ENCODE measurements around the gene NSF.

The NSF gene

GRCh38 chr17:46719891-46720290 lies 129.4 kb downstream of the NSF start:
- no peak for DNase-seq (ENCODE audit: low read depth)

GRCh38 chr17:46720408-46720807 lies 129.9 kb downstream of the NSF start:
- no peak for DNase-seq (ENCODE audit: low read depth)

DNA sequence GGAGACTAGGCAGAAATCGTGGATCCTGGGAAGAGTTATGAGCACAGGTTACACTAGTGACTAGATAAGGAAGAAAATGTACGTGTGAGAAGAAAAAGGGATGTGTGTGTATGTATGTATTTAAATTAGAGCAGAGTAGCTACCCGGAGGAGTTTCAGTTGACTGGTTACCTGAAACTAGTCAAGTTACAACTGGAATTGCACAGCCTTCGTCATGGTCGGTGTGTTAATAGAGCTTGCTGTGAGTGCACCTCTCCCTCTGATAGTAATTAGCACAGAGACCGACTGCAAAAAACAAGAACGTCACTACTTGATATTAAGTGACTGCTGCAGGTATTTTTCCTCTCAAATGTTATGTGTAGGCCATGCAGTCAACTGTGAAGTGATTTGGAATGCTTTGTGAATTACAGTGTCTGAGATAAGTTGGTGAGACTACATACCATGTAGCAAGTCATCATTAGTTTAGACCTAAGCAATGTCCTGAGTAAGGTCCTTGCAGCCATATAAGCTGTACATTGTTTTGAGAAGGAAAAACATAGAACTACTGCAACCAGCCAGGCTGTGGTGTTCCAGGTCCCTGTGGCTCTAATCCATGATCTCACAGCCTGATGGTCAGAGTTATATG lies 132.3 kb downstream of the NSF start:
- no peak for DNase-seq (ENCODE audit: low read depth)

GRCh38 chr17:46726206-46726605 lies 135.7 kb downstream of the NSF start:
- DNase-seq (ENCODE audit: low read depth): no peak

GRCh38 chr17:46727572-46728348 lies 137.3 kb downstream of the NSF start:
- no peak for DNase-seq (ENCODE audit: low read depth)

GRCh38 chr17:46730026-46730425 lies 139.6 kb downstream of the NSF start:
- DNase-seq (ENCODE audit: low read depth): no peak

DNA sequence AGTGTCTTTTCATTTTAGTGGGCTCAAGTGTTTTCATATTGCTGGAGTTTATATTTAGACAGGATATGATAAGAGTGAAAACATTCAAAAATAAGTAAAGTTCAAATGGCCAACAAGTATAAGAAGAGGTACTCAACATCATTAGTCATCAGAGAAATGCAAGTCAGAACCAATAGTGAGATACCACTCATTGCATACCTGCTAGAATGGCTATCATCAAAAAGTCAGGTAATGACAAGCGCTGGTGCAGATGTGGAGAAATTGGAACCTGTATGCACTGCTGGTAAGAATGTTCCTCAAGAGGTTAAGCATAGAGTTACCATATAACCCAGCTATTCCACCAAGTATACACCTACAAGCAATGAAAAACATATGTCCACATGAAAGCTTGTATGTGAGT lies 140.2 kb downstream of the NSF start:
- DNase-seq (ENCODE audit: low read depth): no peak

- DNase-seq (ENCODE audit: low read depth): no peak
Observed at GRCh38 chr17:46732160-46732559, 141.7 kb downstream of the NSF start.

GRCh38 chr17:46732754-46733398 lies 142.4 kb downstream of the NSF start:
- no peak for DNase-seq (ENCODE audit: low read depth)

DNA sequence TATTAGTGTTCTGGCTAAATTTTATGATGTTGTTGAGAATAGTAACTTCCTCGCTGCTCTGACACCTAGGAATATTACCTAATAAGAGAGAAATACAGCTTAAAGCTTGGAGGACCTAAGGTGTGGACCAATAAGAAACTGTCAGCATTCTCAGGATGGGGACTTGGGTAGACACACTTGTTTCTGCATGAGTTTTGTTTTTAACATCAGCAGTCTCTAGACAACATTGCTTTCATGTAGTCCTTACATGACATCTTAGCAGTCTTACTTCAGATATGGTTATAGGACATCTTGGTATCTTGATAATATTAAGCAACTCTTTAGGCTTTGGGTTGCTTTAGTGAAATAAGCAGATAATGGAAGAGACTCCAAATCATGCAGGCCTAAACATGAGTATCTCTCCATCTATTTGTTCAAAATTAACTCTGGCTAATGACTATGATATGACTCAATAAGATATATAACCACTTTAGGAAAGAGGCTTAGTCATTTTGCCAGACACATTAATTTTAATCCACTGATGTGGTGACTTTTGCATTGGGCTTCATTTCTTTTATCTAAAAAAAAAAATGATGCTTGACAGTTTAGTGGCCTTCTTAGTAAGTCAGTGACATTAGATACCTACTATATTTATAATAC lies 143.5 kb downstream of the NSF start:
- no peak for DNase-seq (ENCODE audit: low read depth)

DNA sequence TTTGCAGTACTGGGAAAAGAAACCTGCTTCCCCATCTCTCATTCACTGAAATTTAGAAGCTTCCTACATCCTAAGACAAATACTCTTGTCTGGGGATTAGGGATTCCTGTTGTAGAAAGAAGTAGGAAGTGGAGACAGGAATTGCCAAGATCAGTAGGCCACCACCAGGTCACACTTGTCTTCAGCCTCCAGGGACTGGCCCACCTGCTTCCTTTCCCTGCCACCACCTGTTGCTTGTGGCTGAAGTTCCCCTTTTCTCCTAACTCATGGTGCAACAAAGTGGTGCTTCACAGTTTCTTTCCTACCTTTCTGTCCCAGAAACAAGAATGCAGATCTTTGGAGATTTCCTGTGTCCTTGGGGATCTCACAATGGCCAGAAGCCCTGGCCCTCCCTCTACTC lies 145.6 kb downstream of the NSF start:
- DNase-seq (ENCODE audit: low read depth): no peak

GRCh38 chr17:46737326-46737725 lies 146.9 kb downstream of the NSF start:
- no peak for DNase-seq (ENCODE audit: low read depth)

DNA sequence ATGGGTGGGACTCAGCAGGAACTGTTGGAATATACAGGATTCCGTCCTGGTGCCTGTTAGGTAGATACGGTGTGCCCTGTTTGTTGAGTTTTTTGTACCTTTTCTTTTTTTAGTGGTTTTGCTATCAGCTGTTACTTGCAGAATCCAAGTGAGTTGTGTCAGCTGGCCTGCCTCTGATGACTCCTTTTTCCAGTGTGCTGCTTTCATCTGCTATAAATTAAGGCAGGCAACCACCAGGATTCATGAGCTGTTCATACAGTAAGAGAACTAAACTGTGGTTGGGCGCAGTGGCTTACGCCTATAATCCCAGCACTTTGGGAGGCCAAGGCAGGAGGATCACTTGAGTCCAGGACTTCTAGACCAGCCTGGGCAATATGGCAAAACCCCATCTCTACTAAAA lies 148.1 kb downstream of the NSF start:
- no peak for DNase-seq (ENCODE audit: low read depth)

DNA sequence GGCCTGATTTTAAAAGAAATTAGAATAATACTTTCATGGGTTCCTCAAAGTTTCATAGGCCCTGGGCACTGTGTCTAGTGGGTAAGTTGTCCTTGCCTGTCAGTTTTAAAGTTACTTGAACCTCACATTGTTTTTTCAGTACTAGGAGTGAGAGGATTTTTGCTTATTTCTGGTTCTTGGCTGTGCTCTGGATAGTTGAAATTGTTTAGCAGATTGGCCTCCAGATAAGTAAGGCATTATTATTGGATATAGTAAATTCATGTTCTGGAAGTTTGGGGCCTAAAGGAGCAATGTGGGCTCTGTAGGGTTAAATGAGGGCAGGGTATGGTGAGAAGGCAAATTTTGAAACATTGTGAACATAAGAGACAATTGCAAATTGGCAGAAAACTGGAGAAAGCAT lies 149.5 kb downstream of the NSF start:
- no peak for DNase-seq (ENCODE audit: low read depth)

DNA sequence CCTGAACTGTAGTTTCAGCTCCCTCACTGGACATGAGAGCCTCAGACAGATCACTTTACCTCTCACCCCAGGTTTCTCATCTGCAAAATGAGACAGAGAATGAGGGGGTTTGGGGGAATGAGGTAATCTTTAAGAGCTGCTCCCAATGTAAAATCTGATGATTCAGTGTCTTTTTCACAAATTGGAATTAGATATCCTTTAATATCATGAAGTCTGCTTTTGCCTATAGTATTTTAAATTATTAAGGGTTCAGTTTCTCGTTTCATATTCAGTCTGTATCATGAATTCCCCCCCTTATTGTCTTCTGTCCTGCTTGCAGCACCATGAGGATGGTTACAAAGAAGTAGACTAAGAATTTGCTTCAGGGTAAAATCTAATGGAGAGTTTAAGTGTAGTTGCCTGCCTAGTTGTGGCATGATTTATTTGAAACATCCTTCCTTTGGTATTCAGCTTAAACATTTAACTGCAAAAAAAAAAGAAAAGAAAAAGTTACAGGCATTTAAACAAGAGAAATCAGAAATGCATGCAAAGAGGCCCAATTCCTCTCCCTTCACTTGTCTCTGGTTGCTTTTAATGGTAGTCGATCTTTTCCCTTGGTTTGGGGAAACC lies 150.8 kb downstream of the NSF start:
- DNase-seq (ENCODE audit: low read depth): no peak

GRCh38 chr17:46742565-46743270 lies 152.2 kb downstream of the NSF start:
- no peak for DNase-seq (ENCODE audit: low read depth)

GRCh38 chr17:46744441-46744840 lies 154.0 kb downstream of the NSF start:
- no peak for DNase-seq (ENCODE audit: low read depth)

GRCh38 chr17:46745376-46745775 lies 154.9 kb downstream of the NSF start:
- DNase-seq (ENCODE audit: low read depth): no peak

DNA sequence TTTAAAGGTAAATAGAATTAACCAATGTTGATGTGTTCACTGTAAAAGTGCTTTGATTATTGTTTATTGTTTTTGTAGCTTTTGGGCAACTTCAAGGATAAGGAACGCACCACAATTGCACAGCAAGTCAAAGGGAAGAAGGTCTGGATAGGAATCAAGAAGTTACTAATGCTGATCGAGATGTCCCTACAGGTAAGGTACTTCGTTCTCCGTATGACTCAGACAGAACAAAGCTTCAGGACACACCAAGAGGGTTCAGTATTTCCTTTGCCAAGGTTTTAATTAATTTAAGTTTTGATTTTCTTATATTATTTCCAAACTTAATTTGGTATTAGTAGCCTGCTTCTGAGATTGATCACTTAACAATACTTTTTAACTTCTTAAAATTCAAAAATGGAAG lies 161.0 kb downstream of the NSF start:
- no peak for DNase-seq (ENCODE audit: low read depth)

DNA sequence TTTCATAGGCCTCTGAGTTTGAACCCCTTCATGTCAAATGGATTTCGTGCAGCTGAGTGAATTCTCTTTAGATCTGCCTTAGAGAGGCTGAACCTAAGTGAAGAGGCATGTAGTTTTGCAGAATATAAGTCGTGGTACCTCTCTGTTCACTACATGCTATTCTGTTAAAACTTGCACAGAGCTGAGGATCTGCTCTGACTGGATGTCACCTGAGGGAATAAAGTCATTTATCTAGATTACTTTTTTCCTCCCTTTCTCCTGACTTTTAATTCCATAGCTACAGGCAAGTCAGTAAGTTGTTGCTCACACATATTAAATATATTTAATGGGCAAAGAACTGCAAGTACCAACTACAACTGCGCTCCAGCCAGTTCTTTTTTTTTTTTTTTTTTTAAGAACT lies 163.3 kb downstream of the NSF start:
- DNase-seq (ENCODE audit: low read depth): no peak

GRCh38 chr17:46756081-46756735 lies 165.7 kb downstream of the NSF start:
- no peak for DNase-seq (ENCODE audit: low read depth)

Measured in stimulated activated CD8-positive, alpha-beta memory T cell treated with anti-CD3 and anti-CD28 coated beads, Interleukin-12 subunit alpha, Interleukin-12 subunit beta, amount 100 ng/mL, for 1 hour (primary cell).